ENCODE measurements around the gene AP2A1.

DNA sequence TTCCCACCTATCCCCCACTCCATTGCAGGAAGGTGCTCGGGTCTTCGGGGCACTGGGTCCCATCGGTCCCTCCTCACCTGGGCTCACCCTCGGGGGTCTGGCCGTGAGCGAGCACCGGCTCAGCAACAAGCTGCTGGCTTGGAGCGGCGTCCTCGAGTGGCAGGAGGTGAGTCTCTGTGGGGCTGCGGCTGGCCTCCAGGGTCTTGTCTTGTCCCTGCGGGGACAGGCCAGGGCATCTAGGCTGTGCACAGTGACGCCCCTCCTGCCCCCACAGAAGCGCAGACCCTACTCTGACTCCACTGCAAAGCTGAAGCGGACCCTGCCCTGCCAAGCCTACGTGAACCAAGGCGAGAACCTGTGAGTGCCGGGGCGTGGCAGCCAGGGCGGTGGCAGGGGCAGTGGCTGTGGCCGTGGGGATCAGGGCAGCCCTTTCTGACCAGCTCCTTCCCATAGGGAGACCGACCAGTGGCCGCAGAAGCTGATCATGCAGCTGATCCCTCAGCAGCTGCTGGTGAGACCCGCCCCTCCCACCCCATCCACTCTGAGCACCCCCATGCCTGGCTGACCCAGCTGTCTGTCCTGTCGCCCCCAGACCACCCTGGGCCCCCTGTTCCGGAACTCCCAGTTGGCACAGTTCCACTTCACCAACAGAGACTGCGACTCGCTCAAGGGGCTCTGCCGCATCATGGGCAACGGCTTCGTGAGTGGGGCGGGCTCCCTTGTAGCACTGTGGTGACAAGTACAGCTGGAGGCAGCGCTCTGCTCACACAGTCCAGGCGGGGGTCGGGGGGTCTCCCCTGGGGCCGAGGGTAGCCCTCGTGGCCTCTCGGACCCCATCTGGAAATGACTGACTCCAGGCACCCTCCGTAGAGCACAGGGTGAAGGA is 87.8 kb downstream of the AP2A1 start:
- TF ChIP-seq, protein P1, sequence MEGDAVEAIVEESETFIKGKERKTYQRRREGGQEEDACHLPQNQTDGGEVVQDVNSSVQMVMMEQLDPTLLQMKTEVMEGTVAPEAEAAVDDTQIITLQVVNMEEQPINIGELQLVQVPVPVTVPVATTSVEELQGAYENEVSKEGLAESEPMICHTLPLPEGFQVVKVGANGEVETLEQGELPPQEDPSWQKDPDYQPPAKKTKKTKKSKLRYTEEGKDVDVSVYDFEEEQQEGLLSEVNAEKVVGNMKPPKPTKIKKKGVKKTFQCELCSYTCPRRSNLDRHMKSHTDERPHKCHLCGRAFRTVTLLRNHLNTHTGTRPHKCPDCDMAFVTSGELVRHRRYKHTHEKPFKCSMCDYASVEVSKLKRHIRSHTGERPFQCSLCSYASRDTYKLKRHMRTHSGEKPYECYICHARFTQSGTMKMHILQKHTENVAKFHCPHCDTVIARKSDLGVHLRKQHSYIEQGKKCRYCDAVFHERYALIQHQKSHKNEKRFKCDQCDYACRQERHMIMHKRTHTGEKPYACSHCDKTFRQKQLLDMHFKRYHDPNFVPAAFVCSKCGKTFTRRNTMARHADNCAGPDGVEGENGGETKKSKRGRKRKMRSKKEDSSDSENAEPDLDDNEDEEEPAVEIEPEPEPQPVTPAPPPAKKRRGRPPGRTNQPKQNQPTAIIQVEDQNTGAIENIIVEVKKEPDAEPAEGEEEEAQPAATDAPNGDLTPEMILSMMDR (IDR thresholded peaks at IDR 0.05): no peak
- no peak for TF ChIP-seq POLR2A (IDR thresholded peaks at IDR 0.05)
